GM12891 (cell line): ENCODE data around the gene SOX21.

Experiments
- POLR2A ChIP-seq: IDR thresholded peaks from 2 replicates; pipeline ENCODE4 v1.6.1; 2011; ENCODE audit warnings: low read depth, low read length, control low read depth
- POLR2AphosphoS5 ChIP-seq: IDR thresholded peaks from 2 replicates; pipeline ENCODE4 v1.6.1; 2011; ENCODE audit warnings: low read depth, low read length, control low read depth
- TAF1 ChIP-seq: IDR thresholded peaks from 2 replicates; pipeline ENCODE4 v1.6.1; 2011; ENCODE audit warnings: low read depth, low read length, control low read depth

DNA sequence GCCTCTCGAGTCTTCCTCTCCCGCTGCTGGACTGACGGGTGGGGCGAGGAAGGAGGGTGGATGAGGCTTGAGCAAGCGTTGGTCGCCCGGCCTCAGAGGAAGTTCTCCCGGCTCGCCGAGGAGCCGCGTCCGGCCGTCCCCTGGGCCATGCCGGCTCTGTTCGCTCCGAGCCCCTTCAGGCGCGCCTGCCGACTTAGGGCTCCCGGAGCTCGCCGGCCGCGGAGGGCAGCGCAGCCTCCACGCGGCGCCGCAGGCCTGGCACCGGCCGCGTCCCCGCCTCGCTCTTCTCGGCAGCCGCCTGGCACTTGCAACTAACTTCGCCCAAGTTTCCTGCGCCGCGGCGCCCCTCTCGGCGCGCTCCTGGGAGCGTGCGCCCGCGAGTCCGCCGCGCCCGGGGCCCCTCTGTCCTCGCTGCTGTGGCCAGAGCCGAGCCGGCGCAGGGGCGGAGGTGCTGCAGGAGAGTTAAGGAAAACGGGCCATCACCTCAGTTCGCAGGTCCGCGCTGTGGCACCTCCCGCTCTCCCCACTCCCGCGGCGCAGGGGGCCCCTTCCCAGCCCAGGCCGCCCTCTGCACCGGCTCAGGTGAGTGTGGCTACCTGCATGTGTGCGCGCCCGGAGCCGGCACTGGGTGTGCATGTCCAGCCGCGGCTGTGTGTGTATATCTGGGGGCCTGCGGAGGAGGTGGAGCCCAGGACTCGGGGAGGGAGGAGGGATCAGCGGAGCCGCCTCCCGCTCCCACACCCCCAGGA is 641 bp upstream of the SOX21 start:
- TF ChIP-seq TAF1, result no peak
- TF ChIP-seq POLR2A, result no peak
- TF ChIP-seq POLR2AphosphoS5, result no peak
